Pancreas (tissue), 10 donors: ENCODE data around the gene KANTR. TPM values are rescaled to one million over a fixed set of nuclear protein-coding genes. Genes with fewer than 3 reads are reported as not detected.
"Not testable (repeated sequence)": the region's sequence is repeated elsewhere in the genome, so short reads cannot be mapped to it uniquely, and the experiment has no call there.

ENCODE experiments used
- ATAC-seq, 4 donors: fragments of 200-7000 bp; cut with Tn5 transposase; one replicate each; pipeline versions ENCODE4 v1.8.0 to v1.9.1; 2020; ENCODE audit warnings: mild to moderate bottlenecking in 4 of 4, moderate library complexity in 4 of 4
- DNase-seq, 6 donors: peaks; one replicate each; pipeline ENCODE4 v3.0.0-alpha.2; 2020
- FAIRE-seq: peaks from 2 replicates; lab custom pipeline; 2012; peaks lifted over from hg19 to GRCh38; lab: Jason Lieb, UNC
- H3K27ac ChIP-seq, 4 donors: fragments of 200-600 bp; sonication (generic); 1 replicate in 3 of 4; 2 replicates in 1 of 4; pipeline versions ENCODE4 v1.5.0 to v1.8.0; 2020
- H3K27me3 ChIP-seq, 4 donors: fragments of 200-600 bp; one replicate each; pipeline ENCODE4 v1.8.0; 2021
- H3K36me3 ChIP-seq, 3 donors: fragments of 200-600 bp; sonication (generic) in 1 of 3; one replicate each; pipeline versions ENCODE4 v1.5.0 to v1.8.0; 2020 to 2021
- H3K4me1 ChIP-seq, 3 donors: fragments of 200-600 bp; one replicate each; pipeline ENCODE4 v1.8.0; 2021
- H3K4me3 ChIP-seq, 4 donors: fragments of 200-600 bp; sonication (generic) in 2 of 4; one replicate each; pipeline versions ENCODE4 v1.5.0 to v1.8.0; 2020 to 2021
- H3K9me3 ChIP-seq, 4 donors: fragments of 200-600 bp; one replicate each; pipeline ENCODE4 v1.8.0; 2021
- WGBS, 2 donors: extraction: QIAGEN DNeasy Blood & Tissue Kit; methylation state at CpG; one replicate each; pipeline ENCODE4 v1.1.7; 2013; 5-methylcytosine and 5-hydroxymethylcytosine counted together
- intact Hi-C, 3 donors: fragments of 100-400 bp; cut with DNase I; formaldehyde crosslinking; loops; one replicate each; pipeline versions ENCODE4 v1.11.1 to v1.14.2; 2022
- polyA plus RNA-seq, 2 donors: library from polyadenylated mRNA; stranded (reverse); fragments of 200-250 nt; gene quantifications; one replicate each; pipeline ENCODE4 v1.2.3, GENCODE V29; 2013
- total RNA-seq, 6 donors: library from RNA; stranded (reverse); fragmentation: NEBNext Ultra II Directional in 4 of 6; extraction: Animal tissue kit (Norgen Biotek cat#: 25700) in 4 of 6; gene quantifications; one replicate each; pipeline versions ENCODE4 v1.2.1 to v1.2.4, GENCODE V29; 2021 to 2023
- TF ChIP-seq, protein P1 (sequence below), 4 donors: fragments of 200-600 bp; sonication (generic) in 3 of 4; IDR thresholded peaks; one replicate each; pipeline versions ENCODE4 v1.5.0 to v1.8.0; 2021; ENCODE audit warnings: antibody characterized with exemption in 4 of 4
- donor health status: healthy with polysubstance abuse.
- donor health status: DM: no; HTN: no; CAD: no; lungs with moderate emphysema.
- donor health status: DM: no; HTN: no; CAD: no.
- donor health status: control.
- donor health status: control.
- donor health status: Bipolar disorder and iron deficiency.
- donor health status: DM: yes; HTN: yes; CAD: no.
- donor health status: DM: no; HTN: no; CAD: no.
- donor health status: DM: no; HTN: no; CAD: no.
- donor health status: DM: yes; HTN: yes; CAD: no.

Gene KANTR
- total and polyA plus RNA-seq, 8 donors: 2.4 to 10.8 (median 5.2) TPM

- DNase-seq (no peak), ATAC-seq (no peak), FAIRE-seq (no peak)
- Histone ChIP-seq H3K9me3 (no peaks in the 10 kb centered on the region), H3K27me3 (peaks cover 0 to 6% (median 0%) of the 10 kb centered on the region in 4 donors), H3K4me3 (no peak overlapping the region), H3K36me3 (no peaks in the 10 kb centered on the region), H3K4me1 (no peaks in the 10 kb centered on the region), H3K27ac (no peak overlapping the region)
- TF ChIP-seq, protein P1, sequence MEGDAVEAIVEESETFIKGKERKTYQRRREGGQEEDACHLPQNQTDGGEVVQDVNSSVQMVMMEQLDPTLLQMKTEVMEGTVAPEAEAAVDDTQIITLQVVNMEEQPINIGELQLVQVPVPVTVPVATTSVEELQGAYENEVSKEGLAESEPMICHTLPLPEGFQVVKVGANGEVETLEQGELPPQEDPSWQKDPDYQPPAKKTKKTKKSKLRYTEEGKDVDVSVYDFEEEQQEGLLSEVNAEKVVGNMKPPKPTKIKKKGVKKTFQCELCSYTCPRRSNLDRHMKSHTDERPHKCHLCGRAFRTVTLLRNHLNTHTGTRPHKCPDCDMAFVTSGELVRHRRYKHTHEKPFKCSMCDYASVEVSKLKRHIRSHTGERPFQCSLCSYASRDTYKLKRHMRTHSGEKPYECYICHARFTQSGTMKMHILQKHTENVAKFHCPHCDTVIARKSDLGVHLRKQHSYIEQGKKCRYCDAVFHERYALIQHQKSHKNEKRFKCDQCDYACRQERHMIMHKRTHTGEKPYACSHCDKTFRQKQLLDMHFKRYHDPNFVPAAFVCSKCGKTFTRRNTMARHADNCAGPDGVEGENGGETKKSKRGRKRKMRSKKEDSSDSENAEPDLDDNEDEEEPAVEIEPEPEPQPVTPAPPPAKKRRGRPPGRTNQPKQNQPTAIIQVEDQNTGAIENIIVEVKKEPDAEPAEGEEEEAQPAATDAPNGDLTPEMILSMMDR (IDR thresholded peaks at IDR 0.05): no peak
- intact Hi-C loops: no loop called here
- 90 to 92% methylated on average over 11 of the region's 11 CpGs for WGBS, 2 donors
These were observed 65.2 kb downstream of the KANTR start for GRCh38 chrX:53159184-53159583.

DNA sequence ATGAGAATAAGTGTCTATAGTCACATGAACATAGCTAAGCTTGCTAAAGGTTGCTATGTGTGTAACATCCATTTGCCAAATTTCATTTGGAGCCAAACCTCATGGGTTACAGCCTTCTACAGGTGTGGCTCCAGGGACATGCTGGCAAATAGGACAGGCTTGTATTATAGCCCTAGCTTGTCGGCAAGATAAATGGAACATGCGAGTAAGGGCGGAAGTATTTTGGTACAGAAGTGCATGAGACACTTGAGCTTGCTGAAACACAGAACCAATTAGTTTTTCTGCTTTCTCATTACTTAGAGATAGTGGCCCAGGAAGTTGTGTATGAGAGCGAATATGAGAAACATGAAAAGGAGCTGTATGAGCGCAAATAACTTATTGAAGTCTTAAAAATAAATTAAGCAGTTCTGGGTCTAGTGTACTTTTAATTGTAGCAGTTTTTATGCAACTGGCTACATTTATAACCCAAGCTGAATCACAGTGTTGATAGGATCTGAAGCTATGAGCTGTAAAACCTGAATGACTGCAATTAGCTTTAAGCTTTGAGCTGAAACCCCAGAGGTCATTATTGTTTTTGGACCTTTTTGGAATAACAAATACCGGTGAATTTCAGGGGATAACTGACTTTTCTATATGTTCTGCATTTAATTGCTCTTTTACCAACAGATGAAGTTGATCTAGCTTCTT, 66.5 kb downstream of the KANTR start:
- Histone ChIP-seq H3K9me3 (no peaks in the 10 kb centered on the region), H3K4me1 (no peaks in the 10 kb centered on the region), H3K27ac (no peak overlapping the region), H3K27me3 (peaks cover 0 to under 1% (median 0%) of the 10 kb centered on the region in 4 donors), H3K36me3 (no peaks in the 10 kb centered on the region), H3K4me3 (no peak overlapping the region)
- ATAC-seq (no peak), FAIRE-seq (no peak), DNase-seq (no peak)
- intact Hi-C loops: no loop called here
- 68 to 84% methylated on average over 6 of the region's 6 CpGs for WGBS, 2 donors
- TF ChIP-seq, protein P1 (IDR thresholded peaks at IDR 0.05): no peak

- DNase-seq (no peak), FAIRE-seq (no peak), ATAC-seq (no peak)
- no peaks in the 10 kb centered on the region for H3K9me3 ChIP-seq
- intact Hi-C loops: no loop called here
- H3K36me3 ChIP-seq: no peaks in the 10 kb centered on the region
- WGBS, 2 donors: 67 to 92% methylated on average over 7 of the region's 7 CpGs
- no peaks in the 10 kb centered on the region for H3K4me1 ChIP-seq
- TF ChIP-seq, protein P1 (IDR thresholded peaks at IDR 0.05): no peak
- H3K27ac ChIP-seq: no peak overlapping the region
- no peak overlapping the region for H3K4me3 ChIP-seq
- H3K27me3 ChIP-seq: no peaks in the 10 kb centered on the region
These were observed 69.5 kb downstream of the KANTR start for GRCh38 chrX:53163436-53163835.

DNA sequence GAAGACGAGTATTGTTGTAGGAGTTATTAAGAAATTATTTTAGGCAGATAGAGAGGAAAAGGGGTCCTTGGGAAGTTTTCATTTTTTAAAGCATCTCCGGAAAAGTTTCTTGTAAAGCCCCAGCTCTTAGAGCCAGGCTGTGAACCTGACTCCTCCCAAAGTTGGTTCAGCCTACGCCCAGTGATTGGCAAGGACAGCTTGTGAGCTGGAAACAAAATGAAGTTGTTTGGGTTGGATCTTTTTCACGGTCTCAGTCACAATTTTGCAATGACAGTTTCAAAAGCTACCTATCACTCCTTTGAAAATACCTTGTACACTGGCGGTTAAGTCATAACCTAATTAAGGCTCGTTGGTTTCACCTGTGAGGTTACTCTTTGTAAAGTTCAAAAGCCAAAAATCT, 70.6 kb downstream of the KANTR start:
- H3K4me1 ChIP-seq, H3K4me3 ChIP-seq, H3K27me3 ChIP-seq, intact Hi-C loops, H3K9me3 ChIP-seq, ATAC-seq, DNase-seq, H3K27ac ChIP-seq, H3K36me3 ChIP-seq: not testable (repeated sequence)
- FAIRE-seq: peak; percentile 47
- WGBS, 2 donors: 66 to 78% methylated on average over 6 of the region's 6 CpGs

- intact Hi-C loops: no loop called here
- Histone ChIP-seq H3K27me3 (no peaks in the 10 kb centered on the region), H3K36me3 (no peaks in the 10 kb centered on the region), H3K9me3 (no peaks in the 10 kb centered on the region), H3K27ac (no peak overlapping the region), H3K4me3 (no peak overlapping the region), H3K4me1 (no peaks in the 10 kb centered on the region)
- no peak for FAIRE-seq
- no peak for ATAC-seq
- 92 to 95% methylated on average over 3 of the region's 3 CpGs for WGBS, 2 donors
- TF ChIP-seq, protein P1 (IDR thresholded peaks at IDR 0.05): no peak
- no peak for DNase-seq
These were observed 72.2 kb downstream of the KANTR start for GRCh38 chrX:53166103-53166502.
